GM18868 (cell line): ENCODE data around the gene TMEM51.

Experiments used
- ATAC-seq: cut with Tn5 transposase; IDR thresholded peaks from one replicate; pipeline ENCODE4 v1.9.1; 2021; ENCODE audit warnings: mild to moderate bottlenecking, moderate library complexity; ENCODE audit not compliant: unreplicated experiment

The TMEM51 gene

DNA sequence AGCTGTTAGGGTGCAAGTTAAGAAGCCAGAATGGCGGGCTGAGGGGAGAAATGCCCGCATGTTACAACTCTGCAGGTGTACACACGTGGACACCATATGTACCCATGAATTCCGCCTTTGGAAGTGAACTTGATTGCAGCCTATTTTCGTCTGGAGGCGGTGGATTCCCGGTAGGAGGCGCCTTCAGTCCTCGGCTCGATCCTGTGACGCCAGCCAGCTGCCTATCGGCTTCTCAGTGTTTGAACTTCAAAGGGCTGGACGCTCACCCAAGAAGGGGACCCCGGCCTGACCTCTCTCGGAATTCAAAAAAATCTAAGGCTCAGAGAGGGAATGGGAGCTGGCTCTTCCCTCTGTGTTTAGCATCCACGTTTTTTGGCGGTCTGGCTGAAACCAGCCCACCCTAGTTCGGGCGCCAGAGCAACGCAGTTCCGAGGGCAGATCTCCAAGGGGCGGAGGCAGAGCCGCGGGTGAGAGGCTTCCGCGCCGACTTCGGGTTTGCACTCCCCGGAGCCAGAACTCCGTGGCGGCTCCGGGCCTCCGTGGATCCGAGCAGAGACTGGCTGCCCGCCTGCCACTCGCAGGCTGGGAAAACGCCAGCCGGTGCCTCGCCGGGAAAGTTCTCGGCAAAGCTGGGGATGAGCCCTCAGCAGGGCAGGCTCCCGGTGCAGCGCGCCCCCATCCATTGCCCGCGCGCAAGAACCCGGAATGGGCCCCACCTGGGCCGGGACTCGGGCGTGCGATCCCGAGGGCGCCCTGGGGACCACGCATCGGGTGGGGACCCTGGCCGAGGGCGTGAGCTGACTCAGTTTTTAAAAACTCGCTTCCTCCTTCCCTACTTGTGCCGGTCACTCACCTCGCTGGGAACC lies 996 bp upstream of the TMEM51 start:
- ATAC-seq = no peak

DNA sequence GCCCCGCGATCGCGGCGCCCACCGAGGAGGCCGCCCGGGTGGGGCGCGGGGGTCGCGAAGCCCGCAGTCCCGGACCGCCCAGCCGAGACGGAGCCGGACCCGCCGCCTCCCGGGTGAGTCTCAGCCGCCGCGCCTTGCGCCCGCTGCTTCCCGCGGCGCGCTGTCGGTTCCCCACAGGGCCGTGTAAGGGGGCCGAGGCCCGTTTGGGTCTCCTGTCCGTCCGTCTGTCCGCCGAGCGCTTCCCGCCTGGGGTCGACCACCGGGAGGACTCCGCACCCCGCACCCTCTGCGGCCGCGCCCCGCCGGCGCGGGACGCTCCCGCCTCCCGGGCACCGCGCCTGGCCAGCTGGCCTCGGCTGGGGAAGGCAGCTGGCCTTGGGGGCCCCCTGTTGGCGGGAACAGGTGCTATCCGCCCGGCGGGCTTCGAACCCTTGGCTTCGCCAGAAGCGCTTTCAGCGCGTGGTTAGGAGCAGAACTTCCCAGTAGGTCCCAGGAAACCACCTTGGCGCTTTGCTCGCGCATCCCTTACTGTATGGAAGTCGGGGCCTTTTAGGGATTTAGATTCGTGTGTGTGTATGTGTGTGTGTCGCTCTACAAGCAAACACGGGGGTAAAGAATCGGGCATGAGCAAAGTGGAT lies 414 bp downstream of the TMEM51 start:
- no peak for ATAC-seq

DNA sequence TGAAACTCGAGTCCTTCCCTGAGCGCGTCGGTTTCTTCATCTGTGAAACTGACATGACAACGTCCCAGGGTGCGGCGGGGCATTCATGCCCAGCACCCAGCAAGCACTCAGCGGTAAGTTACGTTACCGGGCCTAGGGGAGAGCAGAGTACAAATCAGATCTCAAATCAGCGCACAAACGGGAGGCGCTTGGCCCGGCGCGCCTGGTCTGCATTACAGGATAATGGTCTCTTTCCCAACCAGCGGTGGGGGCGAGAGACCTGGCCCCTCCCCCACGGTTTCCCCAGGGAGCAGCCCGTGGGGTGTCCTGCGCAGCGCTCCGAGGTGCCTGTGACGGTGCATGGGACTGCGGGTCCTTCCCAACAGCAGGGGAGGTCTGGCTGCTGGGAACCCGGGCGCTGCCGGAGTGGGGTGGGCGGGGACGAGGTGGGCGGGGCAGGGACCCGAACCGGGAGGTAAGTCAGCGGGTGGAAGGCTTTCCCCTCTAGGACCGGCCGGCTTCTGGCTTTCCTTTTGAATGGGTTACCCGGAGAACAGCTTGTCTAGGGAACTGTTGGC lies 1.0 kb downstream of the TMEM51 start:
- no peak for ATAC-seq

- ATAC-seq = no peak
Observed at GRCh38 chr1:15155191-15155590, 1.6 kb downstream of the TMEM51 start.

DNA sequence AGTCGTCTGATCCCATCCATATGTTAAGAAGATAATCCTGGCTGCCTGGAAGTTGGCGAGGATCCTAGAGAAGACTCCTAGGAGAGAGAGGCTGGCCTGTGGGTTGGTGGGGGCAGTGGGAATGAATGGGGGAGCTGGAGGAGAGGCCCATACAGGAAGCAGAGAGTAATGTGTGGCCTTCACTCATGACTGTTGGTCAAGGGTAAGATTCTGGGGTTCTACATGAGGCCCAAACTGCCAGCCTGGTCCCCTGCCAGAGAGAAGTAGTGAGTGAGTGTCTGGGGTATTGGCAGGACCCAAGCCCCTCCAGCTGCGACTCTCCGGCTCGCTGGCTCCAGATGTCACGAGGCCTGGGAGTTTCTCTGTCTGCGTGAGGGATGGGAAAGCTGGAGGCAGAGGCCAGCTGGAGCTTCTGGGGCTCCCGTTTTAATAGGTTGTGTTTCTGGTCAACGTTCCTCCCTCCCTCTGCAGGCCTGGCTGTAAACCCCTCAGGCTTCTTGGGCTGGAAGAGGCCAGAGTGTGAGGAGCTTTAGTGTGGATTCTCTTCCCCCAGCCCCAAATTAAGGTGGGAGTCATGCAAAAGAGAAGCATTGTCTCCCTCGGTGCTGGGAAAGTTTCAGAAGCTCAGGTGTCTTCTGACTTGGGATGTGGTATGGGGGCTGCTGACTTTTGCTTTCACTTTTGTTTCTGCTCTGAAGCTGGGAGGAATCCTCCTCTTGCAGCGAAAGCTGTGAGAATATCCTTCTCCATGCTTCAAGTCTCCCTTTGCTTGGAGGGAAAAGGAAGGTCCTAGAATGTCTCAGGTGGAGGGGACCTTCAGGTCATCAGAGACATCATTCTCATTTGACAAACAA lies 2.6 kb downstream of the TMEM51 start:
- ATAC-seq = no peak

DNA sequence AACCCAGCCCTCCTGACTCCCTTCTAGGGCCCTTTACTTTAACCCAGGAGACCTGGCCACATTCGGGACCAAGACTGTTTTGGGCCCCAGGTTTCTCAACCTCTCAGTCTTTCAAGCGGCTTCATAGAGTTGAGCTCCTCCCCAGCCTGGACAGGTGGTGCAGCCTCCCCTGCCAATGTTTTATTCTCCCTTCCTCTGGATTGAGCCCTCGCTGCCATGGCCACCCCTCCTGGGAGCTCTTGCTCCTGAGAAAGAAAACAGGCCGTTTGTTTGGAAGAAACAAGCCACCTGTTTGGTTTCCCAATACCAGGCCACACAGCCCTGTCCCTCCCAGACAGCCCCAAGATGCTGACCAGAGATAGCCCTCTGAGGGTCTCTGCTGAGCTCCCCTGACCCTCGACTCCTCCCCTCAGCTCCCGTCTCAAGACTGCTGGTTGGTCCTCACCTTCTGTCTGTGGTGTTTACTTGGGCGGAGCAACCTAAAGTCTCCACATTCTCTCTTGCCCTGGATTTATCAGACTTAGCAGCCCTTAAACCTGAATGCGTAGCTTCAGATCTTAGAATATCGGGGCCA lies 3.3 kb downstream of the TMEM51 start:
- no peak for ATAC-seq

DNA sequence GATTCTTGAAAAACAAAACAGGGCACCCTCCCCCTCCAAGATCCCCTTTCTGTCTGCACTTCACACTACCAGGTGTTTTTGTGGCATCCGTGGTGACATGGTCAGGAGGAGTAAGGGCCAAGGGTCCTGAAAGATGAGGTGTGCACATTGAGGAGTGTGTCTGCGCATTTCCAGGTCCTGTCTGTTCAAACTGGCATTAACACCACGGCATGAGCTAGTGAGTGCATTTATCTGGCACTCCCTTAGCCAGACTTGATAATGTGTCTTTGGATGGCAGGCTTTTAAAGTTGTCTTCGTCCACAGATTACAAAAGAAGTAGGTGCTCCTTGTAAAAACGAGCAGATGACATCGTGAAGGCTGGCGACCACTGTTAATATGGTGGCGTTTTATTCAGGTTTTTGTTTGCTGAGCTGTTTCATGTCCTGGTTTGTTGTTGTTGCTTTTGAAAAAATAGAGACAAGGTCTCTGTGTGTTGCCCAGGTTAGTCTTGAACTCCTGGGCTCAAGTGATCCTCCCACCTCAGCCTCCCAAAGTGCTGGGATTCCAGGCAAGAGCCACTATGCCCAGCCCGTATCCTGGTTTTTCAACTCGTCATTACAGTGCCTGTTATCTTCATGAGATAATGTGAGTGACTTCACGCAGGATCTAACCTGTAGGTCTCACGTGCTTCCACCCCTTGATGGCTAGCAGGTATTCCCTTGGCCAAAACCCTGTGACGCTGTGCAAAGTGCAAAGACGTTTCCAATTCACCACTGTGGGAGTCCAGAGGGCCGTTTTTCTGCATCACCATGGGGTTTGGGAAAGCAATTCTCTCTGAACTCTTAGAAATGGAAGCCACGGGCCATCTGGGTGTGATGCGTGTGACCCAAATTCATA lies 4.2 kb downstream of the TMEM51 start:
- no peak for ATAC-seq

DNA sequence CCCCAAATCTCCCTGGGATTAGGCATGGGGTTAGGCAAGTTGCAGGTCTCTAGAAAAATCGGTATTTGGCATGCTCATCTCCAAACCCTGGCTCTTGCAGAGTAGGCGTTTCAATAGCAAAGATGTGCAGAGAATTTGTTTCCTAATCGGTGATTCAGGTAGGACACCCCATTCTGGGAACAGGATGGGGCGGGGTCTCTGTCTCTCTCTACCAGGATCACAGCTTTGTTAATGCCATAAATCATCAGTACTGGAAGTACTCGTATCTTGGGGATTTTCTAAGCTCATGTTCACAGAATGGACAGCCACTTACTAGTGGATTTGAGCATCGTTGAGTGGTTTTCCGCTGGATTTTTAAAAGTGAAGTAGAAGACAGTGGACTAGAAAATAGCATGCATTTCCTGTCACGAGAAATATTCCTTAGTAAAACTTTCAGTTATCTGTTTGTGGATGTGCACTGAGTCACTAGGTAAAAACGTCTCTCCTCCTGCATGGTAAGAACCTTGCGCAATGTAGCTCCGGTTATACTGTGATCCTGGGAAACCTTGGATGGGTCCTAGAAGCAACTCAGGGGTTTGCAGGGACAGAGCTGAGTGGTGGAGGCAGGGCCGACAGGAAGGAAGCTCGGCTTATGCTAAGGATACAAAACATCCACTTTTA lies 5.1 kb downstream of the TMEM51 start:
- ATAC-seq = no peak

GRCh38 chr1:15159166-15159555 lies 5.6 kb downstream of the TMEM51 start:
- ATAC-seq = no peak

- no peak for ATAC-seq
Observed at GRCh38 chr1:15160626-15161025, 7.1 kb downstream of the TMEM51 start.

- no peak for ATAC-seq
Observed at GRCh38 chr1:15167386-15167785, 13.8 kb downstream of the TMEM51 start.

- no peak for ATAC-seq
Observed at GRCh38 chr1:15168479-15168878, 14.9 kb downstream of the TMEM51 start.

DNA sequence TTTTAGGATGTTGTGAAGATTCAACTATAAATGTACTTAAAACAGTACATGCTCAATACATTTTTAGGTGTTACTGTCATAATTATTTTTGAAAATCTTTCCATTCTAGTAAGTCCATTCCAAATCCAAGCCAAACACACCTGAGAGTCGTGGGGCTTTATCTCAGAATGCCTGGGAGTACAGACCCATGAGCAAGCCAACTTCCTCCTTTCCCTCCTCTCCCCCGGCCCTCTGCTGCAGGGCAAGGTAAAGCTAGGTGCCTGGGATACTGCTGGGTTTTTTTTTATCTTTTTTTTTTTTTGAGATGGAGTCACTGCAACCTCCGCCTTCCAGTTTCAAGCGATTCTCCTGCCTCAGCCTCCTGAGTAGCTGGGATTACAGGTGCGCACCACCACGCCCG lies 16.5 kb downstream of the TMEM51 start:
- no peak for ATAC-seq

DNA sequence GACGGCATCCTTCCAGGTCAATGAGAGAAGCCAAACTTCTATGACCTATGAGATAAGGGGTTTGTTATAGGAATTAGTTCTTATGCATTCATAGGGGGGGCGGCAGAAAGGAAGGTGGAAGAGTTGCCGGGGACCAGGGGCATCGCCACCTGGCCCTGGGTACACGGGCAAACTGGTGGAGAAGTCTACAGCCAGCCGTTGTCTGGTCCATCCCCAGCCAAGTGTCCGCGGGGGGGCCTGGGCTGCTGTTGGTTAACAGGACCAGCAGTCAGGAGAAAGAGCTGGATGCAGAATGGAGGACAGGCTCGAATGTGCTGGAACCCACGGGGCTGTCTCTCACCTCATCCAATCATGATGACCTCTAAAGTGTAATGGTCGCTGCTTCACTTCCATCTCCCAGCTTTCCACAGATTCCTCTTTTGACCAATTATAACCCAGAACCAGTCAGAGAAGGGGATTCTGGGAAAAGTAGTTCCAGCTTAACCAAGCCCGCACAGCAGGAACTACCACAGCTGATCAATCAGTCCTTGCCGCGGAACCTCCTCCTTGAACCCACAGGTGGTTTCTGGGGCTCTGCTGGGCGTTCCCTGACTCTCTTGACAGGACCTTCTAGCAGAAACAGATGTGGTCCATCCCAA lies 17.8 kb downstream of the TMEM51 start:
- no peak for ATAC-seq

DNA sequence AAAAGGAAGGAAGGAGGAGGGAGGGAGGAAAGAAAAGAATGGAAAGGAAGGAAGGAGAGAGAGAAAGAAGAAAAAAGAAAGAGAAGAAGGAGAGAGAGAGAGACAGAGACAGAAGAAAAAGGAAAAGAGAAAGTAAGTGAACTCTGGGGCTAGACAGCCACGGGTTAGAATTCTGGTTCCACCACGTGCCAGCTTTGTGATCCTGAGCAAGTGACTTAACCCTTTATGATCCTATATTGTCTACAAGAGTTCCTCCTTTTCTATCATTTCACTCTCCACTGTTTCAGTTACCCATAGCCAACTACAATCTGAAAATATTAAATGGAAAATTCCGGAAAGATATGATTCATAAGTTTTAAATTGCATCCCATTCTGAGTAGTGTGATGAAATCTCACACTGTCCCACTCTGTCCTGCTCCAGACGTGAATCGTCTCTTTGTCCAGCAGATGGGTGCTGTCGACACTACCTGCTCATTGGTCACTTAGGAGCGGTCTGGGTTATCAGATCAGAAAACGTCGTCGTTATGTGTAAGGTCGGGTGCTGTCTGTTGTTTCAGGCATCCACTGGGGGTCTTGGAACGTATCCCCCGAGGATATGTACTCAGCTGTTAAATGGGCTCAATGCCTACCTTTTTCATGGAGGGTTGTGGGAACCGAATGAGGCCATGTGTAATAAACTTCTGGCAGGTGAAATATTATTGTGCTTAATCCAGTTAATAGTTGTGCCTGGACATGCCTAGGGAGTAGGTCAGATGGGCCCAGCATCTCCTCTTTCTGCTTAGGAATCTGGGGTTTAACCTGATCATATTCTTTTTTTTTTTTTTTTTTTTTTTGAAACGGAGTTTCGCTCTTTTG lies 19.1 kb downstream of the TMEM51 start:
- no peak for ATAC-seq

- no peak for ATAC-seq
Observed at GRCh38 chr1:15173863-15174614, 20.5 kb downstream of the TMEM51 start.

GRCh38 chr1:15174615-15174983 lies 21.1 kb downstream of the TMEM51 start:
- ATAC-seq = no peak
